ENCODE measurements around the gene DDX39B. TPM values are rescaled to one million over a fixed set of nuclear protein-coding genes. Genes with fewer than 3 reads are reported as not detected.

Gene DDX39B
- total and polyA plus RNA-seq, 2 of the 4 experiments (the other 2 are of a cell fraction) = 371 to 796 TPM

- Histone ChIP-seq H4K20me1 (ENCODE audit: insufficient read depth, low read length) (no peaks in the 10 kb centered on the region), H3K23ac (ENCODE audit: low read depth, low read length) (no peak overlapping the region), H4K91ac (ENCODE audit: insufficient read depth, low read depth, low read length) (no peak overlapping the region), H4K8ac (ENCODE audit: low read depth in 2 of 2, low read length in 2 of 2) (peak overlapping the region in 1 of 2 experiments; percentile 51; a peak in 1 of 4 replicates), H2BK20ac (ENCODE audit: low read depth, low read length) (no peak overlapping the region), H3K4me3 (ENCODE audit: insufficient read depth, low read depth, low read length) (no peak overlapping the region), H2AK5ac (ENCODE audit: low read depth, low read length) (no peak overlapping the region), H3K36me3 (ENCODE audit: control insufficient read depth, insufficient read depth, low read length) (no peaks in the 10 kb centered on the region), H3K27ac (ENCODE audit: insufficient read depth, low read length) (no peak overlapping the region), H4K5ac (ENCODE audit: low read depth, low read length) (no peak overlapping the region), H3K27me3 (ENCODE audit: control insufficient read depth, insufficient read depth, low read length) (peaks cover 19% of the 10 kb centered on the region), H2BK5ac (ENCODE audit: low read depth, low read length, poor library complexity, severe bottlenecking) (no peak overlapping the region), H2BK15ac (ENCODE audit: low read depth, low read length) (no peak overlapping the region), H3K14ac (replicated peaks; ENCODE audit: low read depth, low read length) (no peak overlapping the region), H3K56ac (ENCODE audit: extremely low read depth, insufficient read depth, low read length) (no peak overlapping the region), H3K9ac (ENCODE audit: low read depth, low read length) (no peak overlapping the region), H2BK120ac (ENCODE audit: low read depth, low read length) (no peak overlapping the region), H3K4me1 (ENCODE audit: control insufficient read depth, insufficient read depth, low read length) (peaks cover 4% of the 10 kb centered on the region; the same call in 1 of the 2 replicates), H3K4ac (ENCODE audit: low read depth, low read length) (no peak overlapping the region), H3K9me1 (ENCODE audit: insufficient read depth, low read length) (no peaks in the 10 kb centered on the region; the same call in 1 of the 2 replicates), H3K18ac (ENCODE audit: low read depth, low read length) (no peak overlapping the region), H2AFZ (replicated peaks; ENCODE audit: low read length, poor library complexity) (peak overlapping the region; percentile 95), H3K9me3 (ENCODE audit: control insufficient read depth, insufficient read depth, low read length) (no peaks in the 10 kb centered on the region), H3K4me2 (ENCODE audit: low read depth, low read length) (no peak overlapping the region), H3K79me1 (ENCODE audit: low read depth in 1 of 2, low read length in 2 of 2) (no peaks in the 10 kb centered on the region), H2AK9ac (replicated peaks; ENCODE audit: low read depth, low read length, poor library complexity) (no peak overlapping the region)
- dilution Hi-C loops (cut with HindIII; ENCODE audit: low sequenced_read_pairs, unreplicated experiment) = no loop called here
- in situ Hi-C loops (cut with MboI; ENCODE audit: low sequenced_read_pairs) = no loop called here
- ChIA-PET POLR2A (ENCODE audit: unreplicated experiment) (no interaction called here), CTCF (interaction anchor here (0.7 to 1.4 kb wide), 5 partner anchors 8 to 30 kb away, joined by 3 to 6 read pairs (median 4); no protein-coding TSS in a partner anchor)
- TF ChIP-seq CTCF (conservative IDR thresholded peaks at IDR 0.05; ENCODE audit: low read depth, low read length) (no peak), MAFK (IDR thresholded peaks at IDR 0.05; ENCODE audit: low read depth, low read length) (no peak)
- intact Hi-C loops (cut with micrococcal nuclease) = loop anchor here (2.0 to 5.0 kb wide), 2 partner anchors 19 to 32 kb away; partner anchors contain the start of genes ATP6V1G2 and NFKBIL1
- no TSS peak for BruUV-seq (replicated peaks)
- DNase-seq = no peak
- ATAC-seq (ENCODE audit: low read depth) = no peak
- WGBS, 2 experiments (ENCODE audit: extremely low coverage in 2 of 2, insufficient read length in 1 of 2) = no CpG with 5 or more reads among the region's 8 CpGs
Observed at GRCh38 chr6:31579546-31580437, 38.0 kb upstream of the DDX39B start.
